Activated CD8-positive, alpha-beta T cell treated with anti-CD3 and anti-CD28 coated beads for 36 hours (primary cell): ENCODE results near the gene SND1. TPM values are rescaled to one million over a fixed set of nuclear protein-coding genes. Genes with fewer than 3 reads are reported as not detected.

ENCODE experiments used
- ATAC-seq: fragments of 200-7000 bp; cut with Tn5 transposase; one replicate; pipeline ENCODE4 v1.10.0; 2021; ENCODE audit warnings: mild to moderate bottlenecking, moderate library complexity
- CTCF ChIA-PET: fragments of 350-600 bp; sonication (Branson Sonifier 250); formaldehyde crosslinking; loops from one replicate; lab custom pipeline; 2021; ENCODE audit warnings: antibody characterized with exemption; lab: Charles Lee
- POLR2A ChIA-PET: fragments of 350-600 bp; sonication (Branson Sonifier 250); formaldehyde crosslinking; loops from one replicate; lab custom pipeline; 2021; ENCODE audit warnings: antibody characterized with exemption; lab: Charles Lee
- DNase-seq: peaks from one replicate; pipeline ENCODE4 v3.0.0-alpha.2; 2020
- H3K27ac Mint-ChIP-seq: one replicate; pipeline ENCODE4 v1.8.0; 2021; ENCODE audit warnings: mild to moderate bottlenecking, mixed read lengths
- H3K27me3 Mint-ChIP-seq: one replicate; pipeline ENCODE4 v1.8.0; 2021; ENCODE audit warnings: mixed read lengths
- H3K36me3 Mint-ChIP-seq: one replicate; pipeline ENCODE4 v1.8.0; 2021; ENCODE audit warnings: low read depth, mixed read lengths
- H3K4me1 Mint-ChIP-seq: one replicate; pipeline ENCODE4 v1.8.0; 2021; ENCODE audit warnings: low read depth, mixed read lengths
- H3K4me3 Mint-ChIP-seq: one replicate; pipeline ENCODE4 v1.8.0; 2021; ENCODE audit warnings: mild to moderate bottlenecking, moderate library complexity, mixed read lengths
- H3K9me3 Mint-ChIP-seq: one replicate; pipeline ENCODE4 v1.8.0; 2021; ENCODE audit warnings: mixed read lengths
- CTCF ChIP-seq: fragments of 200-600 bp; IDR thresholded peaks from one replicate; pipeline ENCODE4 v1.8.0; 2022; ENCODE audit warnings: antibody characterized with exemption, mild to moderate bottlenecking
- intact Hi-C: fragments of 100-400 bp; cut with micrococcal nuclease; formaldehyde crosslinking; loops from one replicate; pipeline ENCODE4 v1.10.0; 2022
- total RNA-seq, 2 experiments: library from RNA; stranded (reverse); gene quantifications; one replicate each; pipeline ENCODE4 v1.2.3, GENCODE V29; 2021

SND1 gene
- total RNA-seq, 2 experiments from 2014 or later = 206 to 208 TPM

DNA sequence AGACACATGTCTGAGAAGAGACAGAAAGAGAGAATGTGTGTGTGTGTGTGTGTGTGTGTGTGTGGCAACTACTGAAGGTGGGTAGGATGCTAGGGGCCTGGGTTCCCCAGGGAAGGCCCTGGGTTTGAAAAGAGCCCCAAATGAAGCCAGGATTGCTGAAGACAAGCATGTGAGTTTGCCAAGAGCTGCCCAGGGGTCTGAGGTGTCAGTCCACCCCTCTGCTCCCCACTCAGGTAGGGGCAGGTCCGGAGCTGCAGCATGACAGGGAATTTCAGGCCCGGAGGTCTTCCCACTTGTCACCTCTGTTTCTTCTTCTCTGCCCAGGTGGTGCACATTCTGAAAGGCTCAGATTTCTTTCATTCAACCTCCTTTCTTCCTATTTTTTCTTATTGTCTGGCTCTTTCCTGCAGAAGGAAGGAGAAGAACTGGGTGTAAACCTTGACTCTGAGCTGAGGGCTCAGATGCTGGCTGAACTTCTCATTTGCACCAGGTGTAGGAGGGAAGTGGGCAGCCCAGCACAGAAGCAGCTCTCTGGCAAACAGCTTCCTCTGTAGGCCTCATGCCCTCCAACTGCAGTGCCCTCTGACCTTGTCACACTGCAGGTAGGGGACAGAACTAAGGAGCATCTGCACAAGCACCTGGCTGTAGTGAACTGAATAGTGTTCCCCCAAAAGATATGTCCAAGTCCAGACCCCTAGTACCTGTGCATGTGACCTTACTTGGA, 458.8 kb downstream of the SND1 start:
- DNase-seq (no peak), ATAC-seq (no peak)
- Mint-ChIP-seq H3K9me3 (no peaks in the 10 kb centered on the region), H3K4me1 (peaks cover 59% of the 10 kb centered on the region), H3K27me3 (no peaks in the 10 kb centered on the region), H3K36me3 (no peaks in the 10 kb centered on the region), H3K4me3 (no peak overlapping the region), H3K27ac (no peak overlapping the region)
- ChIA-PET CTCF (interaction anchor here (1.0 to 3.5 kb wide), 3 partner anchors 25 to 99 kb away, joined by 3 to 25 read pairs (median 16); no protein-coding TSS in a partner anchor), POLR2A (interaction anchor here (0.5 to 1.4 kb wide), 2 partner anchors 11 to 14 kb away, joined by 3 to 6 read pairs; no protein-coding TSS in a partner anchor)
- intact Hi-C loops = loop anchor here (2.0 kb wide), 1 partner anchor 14 kb away; no protein-coding TSS in a partner anchor
- TF ChIP-seq CTCF = no peak

DNA sequence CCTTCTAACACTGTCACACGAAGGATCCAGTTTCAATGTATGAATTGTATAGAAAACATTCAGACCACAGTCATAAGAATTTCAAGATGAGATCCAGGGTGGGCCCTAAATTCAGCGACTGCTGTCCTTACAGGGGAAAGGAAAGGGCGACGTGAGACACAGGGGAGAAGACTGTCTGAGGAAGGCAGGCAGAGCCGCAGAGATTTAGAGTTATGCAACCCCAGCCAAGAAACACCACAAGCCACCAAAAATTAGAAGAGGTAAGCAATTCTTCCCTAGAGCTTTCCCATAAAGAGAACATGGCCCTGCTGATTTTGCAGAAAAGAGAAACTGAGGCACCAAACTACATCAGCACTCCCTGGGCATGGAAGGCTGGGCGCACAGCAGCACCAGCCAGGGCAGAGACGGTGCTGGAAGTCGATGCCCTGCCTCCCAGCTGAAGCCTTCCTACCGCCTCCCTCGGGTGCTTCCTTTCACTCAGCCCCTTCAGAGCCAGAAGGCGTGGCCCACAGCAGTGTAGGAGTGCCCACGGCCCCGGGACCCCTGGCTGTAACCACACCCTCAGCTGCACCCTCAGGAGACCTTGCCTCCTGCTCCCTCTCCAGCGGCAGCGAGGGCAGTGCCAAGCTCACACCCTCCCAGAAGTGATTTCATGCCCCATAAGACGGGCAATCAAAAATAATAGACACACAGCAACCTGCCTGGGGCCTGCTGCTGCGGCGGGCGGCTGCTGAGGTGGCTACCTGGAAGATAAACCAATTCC, 460.2 kb downstream of the SND1 start:
- Mint-ChIP-seq H3K36me3 (no peaks in the 10 kb centered on the region), H3K27ac (no peak overlapping the region), H3K9me3 (no peaks in the 10 kb centered on the region), H3K4me3 (no peak overlapping the region), H3K27me3 (no peaks in the 10 kb centered on the region), H3K4me1 (peaks cover 47% of the 10 kb centered on the region)
- DNase-seq = no peak
- no peak for TF ChIP-seq CTCF
- CTCF ChIA-PET = interaction anchor here (1.0 to 2.8 kb wide), 5 partner anchors 12 to 97 kb away, joined by 3 to 16 read pairs (median 3); no protein-coding TSS in a partner anchor
- intact Hi-C loops = no loop called here
- POLR2A ChIA-PET = interaction anchor here (0.7 to 0.9 kb wide), 2 partner anchors 19 to 85 kb away, joined by 3 to 4 read pairs; no protein-coding TSS in a partner anchor
- no peak for ATAC-seq

- ATAC-seq = no peak
- Mint-ChIP-seq H3K9me3 (no peaks in the 10 kb centered on the region), H3K27me3 (no peaks in the 10 kb centered on the region), H3K4me1 (peaks cover 46% of the 10 kb centered on the region), H3K36me3 (no peaks in the 10 kb centered on the region), H3K27ac (no peak overlapping the region), H3K4me3 (no peak overlapping the region)
- ChIA-PET CTCF (interaction anchor here (1.0 to 2.8 kb wide), 5 partner anchors 11 to 97 kb away, joined by 3 to 16 read pairs (median 3); no protein-coding TSS in a partner anchor), POLR2A (interaction anchor here (0.7 kb wide), 1 partner anchor 20 kb away, joined by 3 read pairs; no protein-coding TSS in a partner anchor)
- DNase-seq = no peak
- intact Hi-C loops = no loop called here
- no peak for TF ChIP-seq CTCF
These were observed 460.8 kb downstream of the SND1 start for GRCh38 chr7:128112781-128113221.

DNA sequence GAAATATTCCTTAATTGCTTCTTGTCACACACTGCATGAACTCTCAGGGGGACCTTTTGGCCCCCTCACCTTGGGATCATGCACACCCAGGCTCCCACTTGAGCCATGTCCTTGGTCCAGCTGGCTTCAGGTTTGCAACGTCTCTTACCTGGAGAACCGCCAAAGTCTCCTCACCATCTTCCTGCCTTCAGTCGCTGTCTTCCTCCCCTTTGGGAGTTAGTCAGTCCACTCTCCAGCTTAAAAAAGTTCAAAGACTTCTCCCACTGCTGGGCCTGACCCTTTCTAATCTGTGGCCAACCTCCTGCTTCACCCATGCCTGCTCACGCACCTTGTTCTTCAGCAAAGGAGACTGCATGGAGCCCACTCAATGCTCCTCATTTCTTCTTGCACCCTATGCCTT, 461.8 kb downstream of the SND1 start:
- DNase-seq = no peak
- ChIA-PET POLR2A (no interaction called here), CTCF (no interaction called here)

More for the DNA sequence above, 461.8 kb downstream of the SND1 start:
- H3K4me3 Mint-ChIP-seq = no peak overlapping the region
- H3K27ac Mint-ChIP-seq = no peak overlapping the region
- peaks cover 38% of the 10 kb centered on the region for H3K4me1 Mint-ChIP-seq
- no peak for ATAC-seq
- intact Hi-C loops = no loop called here
- no peaks in the 10 kb centered on the region for H3K27me3 Mint-ChIP-seq
- TF ChIP-seq CTCF = no peak
- no peaks in the 10 kb centered on the region for H3K36me3 Mint-ChIP-seq
- no peaks in the 10 kb centered on the region for H3K9me3 Mint-ChIP-seq
